Measurements from ENCODE around the gene ADGRL2.

ADGRL2 gene

DNA sequence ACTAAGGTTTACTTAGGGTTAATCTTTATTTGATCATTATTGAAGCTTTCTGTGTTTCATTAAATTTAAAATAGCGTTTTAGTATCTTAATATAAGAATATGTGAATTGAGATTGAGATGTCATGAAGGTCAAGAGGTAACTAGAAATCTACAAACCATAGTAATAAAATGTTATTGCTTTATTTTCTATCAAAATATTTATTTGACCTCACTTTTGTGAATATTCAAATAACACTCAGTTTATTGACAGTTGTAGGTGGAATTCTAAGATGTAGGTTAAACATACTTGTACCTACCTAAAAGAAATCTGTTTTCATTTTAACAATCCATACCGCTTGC is 5.7 kb downstream of the ADGRL2 start:
- no peak for DNase-seq

DNA sequence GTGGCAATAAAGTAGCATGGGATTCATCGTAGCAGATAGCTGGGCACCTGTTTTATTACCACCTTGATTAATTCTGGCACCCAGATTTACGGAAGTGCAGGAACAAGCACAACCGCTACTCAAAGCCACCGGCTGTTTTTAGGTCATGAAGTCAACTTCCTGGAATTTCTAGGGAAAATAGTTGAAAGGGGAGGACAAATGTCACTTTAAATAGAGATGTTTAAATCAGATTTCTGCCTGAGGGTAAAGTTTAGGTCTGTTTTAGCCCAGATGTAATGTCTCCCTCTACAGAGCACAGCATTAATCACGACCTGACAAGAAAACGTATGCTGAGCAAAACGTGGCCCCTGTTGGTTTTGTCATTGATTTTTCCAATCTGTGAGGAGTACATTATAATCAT is 8.0 kb downstream of the ADGRL2 start:
- no peak for DNase-seq

- DNase-seq, result no peak
Observed at GRCh38 chr1:81809808-81810207, 9.1 kb downstream of the ADGRL2 start.

GRCh38 chr1:81811757-81812371 is 11.1 kb downstream of the ADGRL2 start:
- no peak for DNase-seq

DNA sequence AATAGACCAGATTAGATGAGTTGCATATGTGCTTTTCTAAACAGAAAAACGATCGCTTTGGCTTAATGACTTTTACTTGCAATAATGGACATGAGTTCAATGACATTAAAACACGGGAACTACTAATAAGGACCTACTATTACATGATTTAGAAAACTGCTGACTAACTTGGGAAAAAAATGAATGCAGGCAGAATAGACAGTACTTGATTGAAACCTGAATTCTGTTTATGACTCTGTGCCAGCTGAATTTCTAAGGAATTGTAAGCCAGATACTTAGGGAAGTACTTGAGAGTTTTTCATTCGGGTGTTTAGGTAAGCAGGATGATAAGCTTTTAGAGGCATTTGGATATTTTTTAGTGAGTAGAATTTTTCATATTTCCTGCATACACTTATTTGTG is 12.0 kb downstream of the ADGRL2 start:
- DNase-seq, result no peak

GRCh38 chr1:81813691-81814090 is 13.0 kb downstream of the ADGRL2 start:
- no peak for DNase-seq

- DNase-seq, result no peak
Observed at GRCh38 chr1:81819613-81820012, 18.9 kb downstream of the ADGRL2 start.

GRCh38 chr1:81820765-81821164 is 20.0 kb downstream of the ADGRL2 start:
- DNase-seq, result no peak

DNA sequence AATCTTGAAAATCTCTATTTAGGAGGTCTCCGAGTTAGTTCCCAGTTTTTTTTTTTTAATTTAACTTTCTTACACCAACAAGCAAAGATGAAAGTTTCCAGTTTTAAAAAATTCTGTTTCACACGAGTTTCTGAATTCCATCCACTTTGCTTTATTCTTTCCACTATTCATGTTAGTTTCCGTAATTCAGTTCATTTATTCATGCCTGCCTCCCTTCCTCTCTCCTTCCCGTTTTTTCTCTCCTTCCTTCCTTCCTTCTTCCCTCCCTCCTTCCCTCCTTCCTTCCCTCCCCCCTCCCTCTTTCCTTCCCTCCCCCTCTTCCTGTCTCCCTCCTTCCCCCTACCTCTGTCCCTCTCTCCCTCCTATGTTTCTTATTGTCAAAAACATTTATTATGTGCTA is 22.3 kb downstream of the ADGRL2 start:
- DNase-seq, result no peak

DNA sequence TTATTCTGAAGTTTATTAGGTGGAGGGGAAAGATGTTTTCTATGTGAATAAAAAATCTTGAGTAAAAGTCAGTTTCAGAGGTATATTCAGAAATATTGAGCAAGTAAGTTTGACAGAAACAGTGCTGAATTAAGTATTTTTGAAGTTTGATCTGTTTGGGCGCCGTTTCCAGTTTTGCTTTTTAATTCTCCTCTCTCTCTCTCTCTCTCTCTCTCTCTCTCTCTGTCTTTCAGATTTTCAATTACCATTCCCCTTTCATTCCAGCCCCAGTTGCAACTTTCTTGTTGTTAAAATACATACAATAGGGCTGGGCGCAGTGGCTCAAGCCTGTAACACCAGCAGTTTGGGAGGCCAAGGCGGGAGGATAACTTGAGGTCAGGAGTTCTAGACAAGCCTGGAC is 24.0 kb downstream of the ADGRL2 start:
- no peak for DNase-seq

- no peak for DNase-seq
Observed at GRCh38 chr1:81827942-81828341, 27.2 kb downstream of the ADGRL2 start.

GRCh38 chr1:81832573-81832972 is 31.8 kb downstream of the ADGRL2 start:
- DNase-seq, result peak; percentile 20

DNA sequence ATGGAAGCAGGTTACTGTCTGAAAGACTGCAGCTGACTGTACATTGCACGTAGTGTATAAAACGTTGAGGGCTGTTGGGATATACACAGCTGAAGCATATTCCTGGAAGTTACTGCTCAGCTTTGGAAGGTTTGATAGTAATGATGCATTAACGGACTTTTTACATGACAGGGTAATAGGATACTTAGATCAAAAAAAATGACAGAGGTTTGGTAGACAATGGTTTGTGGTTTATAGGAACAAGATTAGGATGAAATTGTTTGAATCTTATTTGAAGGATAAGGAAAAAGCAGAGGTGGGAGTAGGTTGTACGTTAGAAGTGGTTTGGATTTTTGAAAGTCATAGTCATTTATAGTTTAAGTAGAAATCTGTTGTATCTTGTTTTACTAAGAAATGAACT is 33.0 kb downstream of the ADGRL2 start:
- no peak for DNase-seq

DNA sequence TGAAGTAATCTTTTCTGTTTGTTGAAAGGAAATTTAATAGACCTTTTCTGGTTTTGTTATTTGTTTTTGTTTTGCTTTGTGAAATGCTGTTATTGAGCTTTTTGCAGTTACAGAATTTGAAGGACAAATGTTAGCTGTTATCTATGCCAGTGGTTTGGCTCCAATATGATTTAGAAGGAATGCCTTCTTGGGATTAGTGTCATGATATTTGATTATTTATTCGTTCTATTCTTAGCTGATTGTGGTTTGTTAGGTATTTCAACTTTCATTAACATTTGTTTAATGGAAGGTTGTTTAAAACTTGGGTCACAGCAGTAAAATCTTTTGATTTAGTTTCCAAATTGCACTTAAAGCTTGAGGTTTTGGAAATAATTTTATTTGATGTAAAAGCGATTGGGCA is 33.5 kb downstream of the ADGRL2 start:
- peak; percentile 25 for DNase-seq

GRCh38 chr1:81834921-81835698 is 34.4 kb downstream of the ADGRL2 start:
- DNase-seq, result no peak

- peak; percentile 11 for DNase-seq
Observed at GRCh38 chr1:81836007-81836626, 35.4 kb downstream of the ADGRL2 start.

DNA sequence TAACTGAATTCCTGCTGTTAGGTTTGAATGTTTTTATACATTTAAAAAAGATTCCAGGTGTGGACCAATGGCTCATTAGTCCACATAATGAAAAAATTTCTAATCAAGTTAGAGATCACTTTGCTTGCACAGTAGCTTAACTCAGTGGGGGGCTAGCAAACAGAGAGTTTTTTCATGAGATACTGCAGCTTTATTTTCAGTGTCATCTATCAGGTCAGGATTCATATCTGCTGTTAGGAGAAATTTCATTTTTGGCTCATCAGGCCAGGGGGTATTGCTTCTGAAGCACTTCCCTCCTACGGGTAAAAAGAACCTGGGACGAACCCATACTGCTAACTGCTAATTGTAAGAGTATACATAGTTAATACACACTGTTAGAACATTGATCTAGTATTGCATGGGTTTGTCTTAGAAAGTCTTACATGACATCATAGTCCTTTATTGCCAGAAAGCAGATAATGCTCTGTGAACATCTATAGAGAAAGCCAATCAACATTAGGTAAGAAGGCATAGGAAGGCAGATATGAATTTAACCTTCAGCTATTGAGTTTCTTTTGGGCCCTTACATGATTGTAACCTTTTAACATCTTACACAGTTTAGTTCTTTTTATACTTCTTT is 38.0 kb downstream of the ADGRL2 start:
- DNase-seq, result no peak

- DNase-seq, result no peak
Observed at GRCh38 chr1:81840805-81841204, 40.1 kb downstream of the ADGRL2 start.

- no peak for DNase-seq
Observed at GRCh38 chr1:81841795-81842194, 41.1 kb downstream of the ADGRL2 start.

- no peak for DNase-seq
Observed at GRCh38 chr1:81844477-81844876, 43.7 kb downstream of the ADGRL2 start.

DNA sequence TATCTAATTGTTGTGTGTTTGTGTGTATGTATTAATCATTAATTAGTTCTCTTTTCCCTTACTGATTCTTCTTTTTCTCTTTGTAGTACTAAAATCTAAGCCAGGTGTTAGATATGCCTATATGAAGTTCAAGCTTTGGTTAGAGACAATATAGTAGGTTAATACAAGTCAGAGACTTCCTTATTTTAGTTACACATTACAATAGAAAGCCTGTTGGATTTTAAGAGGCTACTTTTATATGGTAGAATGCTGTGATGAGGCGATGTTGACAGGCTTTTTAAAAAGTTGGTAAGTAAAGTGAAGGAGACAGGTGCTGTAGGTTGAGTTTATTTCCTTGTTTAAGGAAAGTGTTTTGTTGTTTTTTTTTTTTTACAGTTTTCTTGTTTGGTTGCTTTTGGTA is 45.9 kb downstream of the ADGRL2 start:
- DNase-seq, result no peak

- DNase-seq, result no peak
Observed at GRCh38 chr1:81847063-81847462, 46.3 kb downstream of the ADGRL2 start.

DNA sequence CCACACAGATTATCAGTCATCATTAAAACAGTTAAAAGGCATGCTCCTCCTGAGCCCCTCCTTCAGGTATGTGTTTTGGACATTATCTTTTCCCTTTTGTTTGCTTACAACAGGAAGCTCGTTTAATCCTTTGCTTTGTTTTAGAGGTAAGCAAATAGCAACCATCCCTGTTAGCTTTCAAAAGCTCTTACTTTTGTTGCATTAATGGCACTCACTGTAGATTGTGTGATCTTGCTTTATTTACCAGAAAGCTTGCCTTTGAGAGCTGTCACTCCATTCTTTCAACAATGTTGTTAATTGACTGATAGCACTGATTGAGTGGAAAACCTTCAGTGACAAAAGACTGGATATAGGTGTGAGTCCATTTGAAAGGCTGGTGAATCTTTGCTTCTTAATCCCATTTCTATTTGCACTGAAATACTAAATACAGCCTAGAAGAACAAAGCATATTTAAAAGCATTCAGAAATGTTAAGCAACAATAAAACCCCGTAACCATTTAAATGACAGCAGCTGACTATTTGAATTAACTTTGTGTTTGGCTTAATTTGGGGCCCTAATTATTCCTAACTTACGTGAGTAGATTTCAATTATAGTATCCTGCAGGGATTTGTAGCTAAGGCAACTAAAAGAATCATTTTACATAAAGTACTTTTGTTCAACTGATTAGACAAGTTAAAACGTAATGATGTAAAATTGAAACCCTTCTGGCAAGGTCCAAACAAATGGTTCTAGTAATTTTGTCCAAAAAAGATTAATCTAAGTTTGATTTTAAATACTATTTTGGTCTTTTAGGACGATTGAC is 48.3 kb downstream of the ADGRL2 start:
- DNase-seq, result no peak
